GM10266 (cell line): ENCODE data around the gene TMEM191B.
"Not testable (repeated sequence)": the region's sequence is repeated elsewhere in the genome, so short reads cannot be mapped to it uniquely, and the experiment has no call there.

Source experiments
- DNase-seq: peaks from one replicate; pipeline ENCODE4 v3.0.0; 2012; ENCODE audit errors: extremely low spot score

TMEM191B gene

GRCh38 chr22:18558516-18558915 is 30.9 kb downstream of the TMEM191B start:
- DNase-seq, result not testable (repeated sequence)

DNA sequence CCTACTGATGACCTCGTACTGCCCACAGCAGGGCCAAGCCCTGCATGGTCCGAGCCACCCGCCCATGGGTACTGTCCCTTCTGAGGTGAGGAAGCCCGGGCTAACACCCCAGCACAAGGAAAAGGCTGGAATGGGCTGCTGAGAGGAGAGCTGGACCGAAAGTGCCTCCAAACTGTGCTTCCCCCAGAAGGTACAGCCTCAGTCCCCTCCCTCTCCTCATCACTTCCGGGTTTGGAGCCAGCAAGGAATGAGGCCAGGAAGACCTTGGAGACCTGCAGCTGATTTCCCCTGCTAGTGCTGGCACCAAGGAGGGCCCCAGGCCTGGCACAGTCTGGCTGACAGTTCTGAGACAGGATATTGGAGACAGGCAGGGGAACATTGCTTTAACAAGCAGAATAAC is 31.3 kb downstream of the TMEM191B start:
- not testable (repeated sequence) for DNase-seq

GRCh38 chr22:18560099-18560974 is 32.7 kb downstream of the TMEM191B start:
- not testable (repeated sequence) for DNase-seq

DNA sequence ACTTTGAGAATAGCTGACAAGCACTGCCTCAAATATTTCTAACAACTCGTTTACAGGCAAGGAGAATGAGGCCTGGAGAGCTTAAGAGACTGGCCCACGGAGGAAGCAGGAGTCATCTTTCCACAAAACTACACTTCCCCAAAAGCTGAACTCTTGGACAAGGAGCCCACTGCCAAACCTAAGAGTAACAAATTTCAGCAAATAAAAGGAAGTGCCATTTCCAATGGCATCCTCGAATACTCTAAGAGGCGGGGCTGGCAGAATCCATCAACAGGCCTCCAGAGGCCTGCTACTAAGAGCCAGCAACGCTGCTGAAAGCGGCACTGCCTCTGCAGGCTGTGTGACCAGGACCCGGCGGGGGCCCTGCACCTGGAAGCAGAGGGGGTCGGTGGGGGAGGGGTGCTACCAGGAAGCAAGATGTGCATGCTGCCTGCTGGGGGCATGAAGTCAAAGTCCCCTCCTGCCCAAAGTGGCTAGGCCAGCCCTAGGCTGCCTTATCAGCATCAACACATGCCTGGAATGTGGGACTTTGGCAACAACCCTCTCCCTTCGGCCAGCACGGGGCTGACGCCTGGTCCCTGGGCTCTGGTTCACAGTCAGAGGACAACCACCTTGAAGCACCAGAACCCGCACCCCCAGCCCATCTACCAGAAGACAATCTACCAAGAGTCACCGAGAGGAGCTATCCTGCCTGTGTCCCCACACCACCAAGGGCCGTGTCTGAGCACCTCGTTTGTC is 43.1 kb downstream of the TMEM191B start:
- not testable (repeated sequence) for DNase-seq

GRCh38 chr22:18573483-18574164 is 46.0 kb downstream of the TMEM191B start:
- not testable (repeated sequence) for DNase-seq

- not testable (repeated sequence) for DNase-seq
Observed at GRCh38 chr22:18574555-18574954, 47.0 kb downstream of the TMEM191B start.

GRCh38 chr22:18575686-18576085 is 48.1 kb downstream of the TMEM191B start:
- not testable (repeated sequence) for DNase-seq

- DNase-seq, result not testable (repeated sequence)
Observed at GRCh38 chr22:18577090-18577818, 49.7 kb downstream of the TMEM191B start.

DNA sequence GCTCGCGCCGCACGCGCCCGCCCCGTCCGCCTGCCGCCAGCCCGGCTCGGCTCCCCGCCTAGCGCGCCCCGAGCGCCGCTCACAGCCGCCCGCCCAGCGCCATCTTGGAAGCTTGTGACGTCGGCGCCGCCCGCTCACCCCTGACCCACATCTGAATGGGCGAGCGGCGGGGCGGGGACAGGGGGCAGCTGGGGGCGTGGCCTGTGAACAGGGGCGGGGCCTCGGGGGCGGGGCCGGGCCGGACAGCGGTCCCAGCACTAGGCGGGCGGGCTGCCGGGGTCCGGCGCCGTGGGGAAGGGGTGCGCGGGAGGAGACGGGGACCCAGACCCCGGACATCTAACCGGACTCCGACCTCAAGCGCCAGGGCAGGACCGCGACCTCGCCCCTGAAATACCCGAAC is 50.2 kb downstream of the TMEM191B start:
- not testable (repeated sequence) for DNase-seq
